ENCODE data around the gene HCFC1.

DNA sequence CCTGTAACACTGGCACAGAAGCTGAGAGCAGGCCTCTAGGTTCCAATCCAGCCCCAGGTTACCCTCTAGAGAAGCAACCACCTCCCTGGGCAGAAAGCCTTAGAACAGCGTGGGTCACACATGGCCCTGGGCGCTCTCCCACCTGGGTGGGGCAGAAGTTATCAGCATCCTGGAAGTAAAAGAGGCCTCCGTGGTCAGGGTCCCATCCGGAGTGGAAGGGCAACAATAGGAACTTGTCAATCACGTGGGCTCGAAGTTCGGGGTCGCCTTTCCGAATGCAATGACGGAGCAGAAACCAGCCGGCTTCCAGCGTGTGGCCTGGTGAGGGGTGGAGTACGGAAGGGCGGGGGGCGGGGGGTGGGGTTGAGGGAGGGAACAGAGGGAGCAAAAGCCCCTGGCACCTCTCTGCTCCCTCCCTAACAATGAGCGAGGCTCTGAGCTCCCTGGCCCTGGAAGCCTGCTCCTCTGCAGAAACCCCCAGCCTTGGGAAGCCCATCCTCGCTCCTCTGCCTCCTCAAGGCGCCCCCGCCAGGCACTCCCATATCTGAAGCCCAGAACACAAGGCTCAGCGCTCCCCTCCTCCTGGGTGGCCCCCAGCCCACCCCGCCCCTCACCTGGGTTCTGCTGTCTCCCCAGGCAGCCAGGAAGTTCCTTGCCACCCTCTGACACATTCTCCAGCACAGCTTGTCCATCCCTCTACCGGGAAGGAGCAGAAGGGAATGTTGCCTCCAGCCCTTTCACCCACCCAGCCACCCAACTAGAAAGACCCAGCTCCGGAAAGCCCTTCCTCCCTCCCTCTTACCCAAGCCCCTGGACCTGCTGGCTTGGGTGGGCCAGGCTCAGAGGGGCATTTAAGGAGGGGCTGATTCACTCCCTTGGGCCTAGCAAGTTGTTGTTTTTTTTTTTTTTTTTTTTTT is 30.0 kb downstream of the HCFC1 start:
- TF ChIP-seq, protein P1, sequence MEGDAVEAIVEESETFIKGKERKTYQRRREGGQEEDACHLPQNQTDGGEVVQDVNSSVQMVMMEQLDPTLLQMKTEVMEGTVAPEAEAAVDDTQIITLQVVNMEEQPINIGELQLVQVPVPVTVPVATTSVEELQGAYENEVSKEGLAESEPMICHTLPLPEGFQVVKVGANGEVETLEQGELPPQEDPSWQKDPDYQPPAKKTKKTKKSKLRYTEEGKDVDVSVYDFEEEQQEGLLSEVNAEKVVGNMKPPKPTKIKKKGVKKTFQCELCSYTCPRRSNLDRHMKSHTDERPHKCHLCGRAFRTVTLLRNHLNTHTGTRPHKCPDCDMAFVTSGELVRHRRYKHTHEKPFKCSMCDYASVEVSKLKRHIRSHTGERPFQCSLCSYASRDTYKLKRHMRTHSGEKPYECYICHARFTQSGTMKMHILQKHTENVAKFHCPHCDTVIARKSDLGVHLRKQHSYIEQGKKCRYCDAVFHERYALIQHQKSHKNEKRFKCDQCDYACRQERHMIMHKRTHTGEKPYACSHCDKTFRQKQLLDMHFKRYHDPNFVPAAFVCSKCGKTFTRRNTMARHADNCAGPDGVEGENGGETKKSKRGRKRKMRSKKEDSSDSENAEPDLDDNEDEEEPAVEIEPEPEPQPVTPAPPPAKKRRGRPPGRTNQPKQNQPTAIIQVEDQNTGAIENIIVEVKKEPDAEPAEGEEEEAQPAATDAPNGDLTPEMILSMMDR (IDR thresholded peaks at IDR 0.05; ENCODE audit: low read depth, low read length, poor library complexity, severe bottlenecking): no peak
- TF ChIP-seq EZH2phosphoT487 (IDR thresholded peaks at IDR 0.05; ENCODE audit: borderline replicate concordance, low read length): no peak
